ENCODE data around the gene ADGB. TPM values are rescaled to one million over a fixed set of nuclear protein-coding genes. Genes with fewer than 3 reads are reported as not detected.

The ADGB gene
- total and polyA plus RNA-seq, 2 donors from 2014 or later = not detected

DNA sequence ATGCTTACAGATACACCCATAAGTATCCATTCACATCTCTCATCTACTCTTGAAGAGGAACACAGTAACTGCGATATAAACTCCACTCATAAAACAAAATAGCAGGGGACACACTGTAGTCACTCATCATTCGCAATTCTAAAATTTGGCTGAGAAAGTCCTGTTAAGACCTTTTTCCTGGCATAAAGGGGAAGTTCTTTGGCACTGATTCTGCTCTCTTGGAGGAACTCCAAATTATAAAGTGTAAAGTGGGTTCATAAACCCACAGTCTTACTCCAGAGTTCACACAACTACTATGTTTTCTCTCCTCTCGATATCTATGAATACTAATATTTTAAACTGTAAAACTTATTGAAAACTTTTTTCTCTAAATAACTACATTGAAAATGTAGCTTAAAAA is 80.6 kb downstream of the ADGB start:
- H3K4me1 ChIP-seq (ENCODE audit: control insufficient read depth in 2 of 3, insufficient read depth in 2 of 3, low read depth in 1 of 3, low read length in 3 of 3) = no peaks in the 10 kb centered on the region
- intact Hi-C loops (cut with DNase I) = no loop called here
- no peaks in the 10 kb centered on the region for H3K9me3 ChIP-seq (ENCODE audit: control insufficient read depth in 2 of 3, insufficient read depth in 1 of 3, low read length in 3 of 3)
- H3K9ac ChIP-seq (ENCODE audit: low read length in 3 of 3) = no peak overlapping the region
- TF ChIP-seq, protein P1, sequence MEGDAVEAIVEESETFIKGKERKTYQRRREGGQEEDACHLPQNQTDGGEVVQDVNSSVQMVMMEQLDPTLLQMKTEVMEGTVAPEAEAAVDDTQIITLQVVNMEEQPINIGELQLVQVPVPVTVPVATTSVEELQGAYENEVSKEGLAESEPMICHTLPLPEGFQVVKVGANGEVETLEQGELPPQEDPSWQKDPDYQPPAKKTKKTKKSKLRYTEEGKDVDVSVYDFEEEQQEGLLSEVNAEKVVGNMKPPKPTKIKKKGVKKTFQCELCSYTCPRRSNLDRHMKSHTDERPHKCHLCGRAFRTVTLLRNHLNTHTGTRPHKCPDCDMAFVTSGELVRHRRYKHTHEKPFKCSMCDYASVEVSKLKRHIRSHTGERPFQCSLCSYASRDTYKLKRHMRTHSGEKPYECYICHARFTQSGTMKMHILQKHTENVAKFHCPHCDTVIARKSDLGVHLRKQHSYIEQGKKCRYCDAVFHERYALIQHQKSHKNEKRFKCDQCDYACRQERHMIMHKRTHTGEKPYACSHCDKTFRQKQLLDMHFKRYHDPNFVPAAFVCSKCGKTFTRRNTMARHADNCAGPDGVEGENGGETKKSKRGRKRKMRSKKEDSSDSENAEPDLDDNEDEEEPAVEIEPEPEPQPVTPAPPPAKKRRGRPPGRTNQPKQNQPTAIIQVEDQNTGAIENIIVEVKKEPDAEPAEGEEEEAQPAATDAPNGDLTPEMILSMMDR (IDR thresholded peaks at IDR 0.05; ENCODE audit: borderline replicate concordance, extremely low read depth, insufficient read depth) = no peak
- H3K27ac ChIP-seq (ENCODE audit: low read depth in 2 of 2, low read length in 2 of 2) = no peak overlapping the region
- no peaks in the 10 kb centered on the region for H3K36me3 ChIP-seq (ENCODE audit: control insufficient read depth in 2 of 3, insufficient read depth in 3 of 3, low read length in 3 of 3)
- DNase-seq = no peak
- no peak overlapping the region for H3K4me3 ChIP-seq (ENCODE audit: low read length in 3 of 3)
- no peaks in the 10 kb centered on the region for H3K27me3 ChIP-seq (ENCODE audit: control insufficient read depth, insufficient read depth, low read length)
- no peak for FAIRE-seq

DNA sequence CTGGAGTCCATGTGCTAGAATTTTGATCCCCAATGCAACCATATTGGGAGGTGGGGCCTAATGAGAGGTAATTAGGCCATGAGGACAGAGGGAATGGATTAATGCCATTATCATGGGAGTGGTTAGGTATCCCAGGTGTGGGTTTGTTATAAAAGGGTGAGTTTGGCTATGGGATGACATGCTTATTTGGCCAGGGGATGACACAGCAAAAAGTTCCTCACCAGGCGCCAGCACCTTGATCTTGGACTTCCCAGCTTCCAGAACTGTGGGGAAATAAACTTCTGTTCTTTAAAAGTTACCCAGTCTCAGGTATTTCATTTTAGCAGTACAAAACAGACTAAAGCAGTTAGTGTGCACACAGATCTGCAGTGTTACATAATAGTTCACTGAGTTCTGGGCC is 84.1 kb downstream of the ADGB start:
- Histone ChIP-seq H3K36me3 (ENCODE audit: control insufficient read depth in 2 of 3, insufficient read depth in 3 of 3, low read length in 3 of 3) (no peaks in the 10 kb centered on the region), H3K27ac (ENCODE audit: low read depth in 2 of 2, low read length in 2 of 2) (no peak overlapping the region), H3K9me3 (ENCODE audit: control insufficient read depth in 2 of 3, insufficient read depth in 1 of 3, low read length in 3 of 3) (no peaks in the 10 kb centered on the region), H3K27me3 (ENCODE audit: control insufficient read depth, insufficient read depth, low read length) (no peaks in the 10 kb centered on the region), H3K4me1 (ENCODE audit: control insufficient read depth in 2 of 3, insufficient read depth in 2 of 3, low read depth in 1 of 3, low read length in 3 of 3) (no peaks in the 10 kb centered on the region), H3K9ac (ENCODE audit: low read length in 3 of 3) (no peak overlapping the region), H3K4me3 (ENCODE audit: low read length in 3 of 3) (no peak overlapping the region)
- FAIRE-seq (no peak), DNase-seq (no peak)
- intact Hi-C loops (cut with DNase I) = no loop called here
- TF ChIP-seq, protein P1 (IDR thresholded peaks at IDR 0.05; ENCODE audit: borderline replicate concordance, extremely low read depth, insufficient read depth) = no peak

DNA sequence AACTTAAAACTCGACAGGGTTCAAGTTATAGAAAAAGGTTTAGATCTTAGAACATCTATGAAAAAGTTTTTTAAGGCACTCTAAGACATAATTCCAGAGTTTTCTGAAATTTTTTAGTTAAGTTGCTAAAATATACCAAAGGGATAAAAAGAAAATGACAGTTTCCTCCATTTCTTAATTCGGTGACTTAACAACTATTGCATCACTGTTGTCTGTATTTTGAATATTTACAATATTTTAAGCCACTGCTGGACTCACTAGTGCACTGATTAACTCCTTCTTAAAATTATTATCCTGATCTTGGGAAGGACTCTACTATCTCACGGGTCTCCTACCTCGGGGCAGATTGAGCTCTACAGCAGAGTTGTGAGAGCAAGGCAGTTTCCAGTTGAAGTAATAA is 91.0 kb downstream of the ADGB start:
- FAIRE-seq = no peak
- DNase-seq = no peak
- no peaks in the 10 kb centered on the region for H3K27me3 ChIP-seq (ENCODE audit: control insufficient read depth, insufficient read depth, low read length)
- no peaks in the 10 kb centered on the region for H3K36me3 ChIP-seq (ENCODE audit: control insufficient read depth in 2 of 3, insufficient read depth in 3 of 3, low read length in 3 of 3)
- intact Hi-C loops (cut with DNase I) = no loop called here
- H3K4me1 ChIP-seq (ENCODE audit: control insufficient read depth in 2 of 3, insufficient read depth in 2 of 3, low read depth in 1 of 3, low read length in 3 of 3) = no peaks in the 10 kb centered on the region
- H3K9me3 ChIP-seq (ENCODE audit: control insufficient read depth in 2 of 3, insufficient read depth in 1 of 3, low read length in 3 of 3) = no peaks in the 10 kb centered on the region
- TF ChIP-seq, protein P1 (IDR thresholded peaks at IDR 0.05; ENCODE audit: borderline replicate concordance, extremely low read depth, insufficient read depth) = no peak
- no peak overlapping the region for H3K9ac ChIP-seq (ENCODE audit: low read length in 3 of 3)
- no peak overlapping the region for H3K27ac ChIP-seq (ENCODE audit: low read depth in 2 of 2, low read length in 2 of 2)
- H3K4me3 ChIP-seq (ENCODE audit: low read length in 3 of 3) = no peak overlapping the region

DNA sequence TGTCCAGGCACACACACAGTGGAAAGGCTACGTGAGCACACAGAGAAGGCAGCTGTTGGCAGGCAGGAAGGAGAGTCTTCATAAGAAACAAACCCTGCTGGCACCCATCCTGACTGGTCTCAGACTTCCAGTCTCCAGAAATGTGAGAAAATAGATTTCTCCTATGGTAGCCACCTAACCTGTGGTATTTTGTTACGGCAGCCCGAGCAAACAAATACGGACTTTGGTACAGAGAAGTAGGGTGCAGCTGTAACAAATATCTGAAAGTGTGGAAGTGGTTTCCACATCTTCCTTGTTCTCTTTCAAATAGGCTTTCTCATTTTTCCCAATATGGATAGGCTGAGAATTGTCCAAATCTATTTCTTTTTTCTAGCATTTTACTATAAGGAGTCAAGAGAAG is 94.6 kb downstream of the ADGB start:
- no peaks in the 10 kb centered on the region for H3K4me1 ChIP-seq (ENCODE audit: control insufficient read depth in 2 of 3, insufficient read depth in 2 of 3, low read depth in 1 of 3, low read length in 3 of 3)
- H3K27ac ChIP-seq (ENCODE audit: low read depth in 2 of 2, low read length in 2 of 2) = no peak overlapping the region
- H3K9ac ChIP-seq (ENCODE audit: low read length in 3 of 3) = no peak overlapping the region
- no peaks in the 10 kb centered on the region for H3K9me3 ChIP-seq (ENCODE audit: control insufficient read depth in 2 of 3, insufficient read depth in 1 of 3, low read length in 3 of 3)
- DNase-seq (no peak), FAIRE-seq (no peak)
- intact Hi-C loops (cut with DNase I) = no loop called here
- no peaks in the 10 kb centered on the region for H3K27me3 ChIP-seq (ENCODE audit: control insufficient read depth, insufficient read depth, low read length)
- no peaks in the 10 kb centered on the region for H3K36me3 ChIP-seq (ENCODE audit: control insufficient read depth in 2 of 3, insufficient read depth in 3 of 3, low read length in 3 of 3)
- TF ChIP-seq, protein P1 (IDR thresholded peaks at IDR 0.05; ENCODE audit: borderline replicate concordance, extremely low read depth, insufficient read depth) = no peak
- no peak overlapping the region for H3K4me3 ChIP-seq (ENCODE audit: low read length in 3 of 3)

Data from kidney (tissue), 14 donors.